ENCODE measurements around the gene HOXC9. TPM values are rescaled to one million over a fixed set of nuclear protein-coding genes. Genes with fewer than 3 reads are reported as not detected.

HOXC9 gene
- total and polyA plus RNA-seq, 11 donors = not detected

- 3 to 5% (median 3%) methylated on average over 30 of the region's 30 CpGs for WGBS, 4 donors
- Histone ChIP-seq H3K4me3 (no peak overlapping the region), H3K4me1 (peaks cover 0 to 22% (median 13%) of the 10 kb centered on the region in 12 donors), H3K36me3 (no peaks in the 10 kb centered on the region), H3K27ac (no peak overlapping the region), H3K27me3 (peaks cover 68 to 99% (median 96%) of the 10 kb centered on the region in 9 donors), H3K9me3 (no peaks in the 10 kb centered on the region)
- ATAC-seq (no peak), DNase-seq (peak in 1 of 5 donors; percentile 14)
- TF ChIP-seq POLR2A (IDR thresholded peaks at IDR 0.05) (no peak), CTCF (IDR thresholded peaks at IDR 0.05) (no peak)
- intact Hi-C loops (cut with DNase I) = no loop called here
These were observed 15.9 kb upstream of the HOXC9 start for GRCh38 chr12:53983950-53984572.

GRCh38 chr12:53984901-53985691 is 14.9 kb upstream of the HOXC9 start, which contains the start of gene HOXC10:
Gene HOXC10 (plus strand): TSS chr12:53985146. CDS start chr12:53985260, 114 bp downstream.
- Histone ChIP-seq H3K27me3 (peaks cover 69 to 100% (median 98%) of the 10 kb centered on the region in 9 donors), H3K36me3 (no peaks in the 10 kb centered on the region), H3K4me1 (peaks cover 0 to 27% (median 13%) of the 10 kb centered on the region in 12 donors), H3K27ac (no peak within 1 kb of the TSS), H3K4me3 (peak within 1 kb of the TSS in 5 of 12 donors; percentile 5 to 15 (median 7)), H3K9me3 (no peaks in the 10 kb centered on the region)
- intact Hi-C loops (cut with DNase I) = loop anchor here in 1 of 10 donors (5.0 kb wide), 1 partner anchor 208 kb away; no protein-coding TSS in a partner anchor
- 4 to 8% (median 5%) methylated on average over 35 to 55 of the region's 55 CpGs for WGBS, 4 donors
- DNase-seq = peak; percentile 50 to 83 (median 79)
- TF ChIP-seq POLR2A (IDR thresholded peaks at IDR 0.05) (no peak), CTCF (IDR thresholded peaks at IDR 0.05) (peak in 10 of 12 donors; percentile 8 to 52 (median 32))
- ATAC-seq = peak in 3 of 4 donors; percentile 53 to 77 (median 72)

GRCh38 chr12:53985692-53985993 is 14.3 kb upstream of the HOXC9 start:
- H3K4me3 ChIP-seq = peak overlapping the region in 1 of 12 donors; percentile 15
- no peak overlapping the region for H3K27ac ChIP-seq
- H3K4me1 ChIP-seq = peaks cover 0 to 27% (median 13%) of the 10 kb centered on the region in 12 donors
- 4 to 7% (median 5%) methylated on average over 4 to 21 of the region's 21 CpGs for WGBS, 4 donors
- intact Hi-C loops (cut with DNase I) = loop anchor here in 1 of 10 donors (5.0 kb wide), 1 partner anchor 208 kb away; no protein-coding TSS in a partner anchor
- no peak for DNase-seq
- TF ChIP-seq POLR2A (IDR thresholded peaks at IDR 0.05) (no peak), CTCF (IDR thresholded peaks at IDR 0.05) (no peak)
- H3K27me3 ChIP-seq = peaks cover 69 to 100% (median 98%) of the 10 kb centered on the region in 9 donors
- no peaks in the 10 kb centered on the region for H3K36me3 ChIP-seq
- no peaks in the 10 kb centered on the region for H3K9me3 ChIP-seq
- no peak for ATAC-seq
